Caco-2 (cell line): ENCODE measurements around the gene MCEE. TPM values are rescaled to one million over a fixed set of nuclear protein-coding genes. Genes with fewer than 3 reads are reported as not detected.

Experiments used
- BruUV-seq: library from RNA; stranded (reverse); fragments of 400-500 nt; replicated peaks from 2 replicates; lab custom pipeline; 2021; lab: Mats Ljungman, UMichigan
- CTCF ChIA-PET: fragments of 300-600 bp; sonication (Branson Sonifier 250); formaldehyde crosslinking; loops from one replicate; lab custom pipeline; 2022; ENCODE audit warnings: antibody characterized with exemption; lab: Charles Lee
- POLR2A ChIA-PET: fragments of 300-600 bp; sonication (Branson Sonifier 250); formaldehyde crosslinking; loops from one replicate; lab custom pipeline; 2022; ENCODE audit warnings: antibody characterized with exemption; lab: Charles Lee
- DNase-seq, 2 experiments: peaks; one replicate each; pipeline versions ENCODE4 v3.0.0 to v3.0.0-alpha.2; 2020 to 2022
- H3K27me3 ChIP-seq: replicated peaks from 2 replicates; pipeline ENCODE4 v1.6.0; 2011; ENCODE audit warnings: low read length; ENCODE audit not compliant: control insufficient read depth, insufficient read depth
- H3K36me3 ChIP-seq: 2 replicates; pipeline ENCODE4 v1.5.1; 2011; ENCODE audit warnings: low read length; ENCODE audit not compliant: control insufficient read depth, insufficient read depth
- H3K4me1 ChIP-seq: fragments of 250-450 bp; sonication (Bioruptor Pico); 2 replicates; pipeline ENCODE4 v1.5.1; 2020; ENCODE audit warnings: mild to moderate bottlenecking
- H3K4me3 ChIP-seq: 2 replicates; pipeline ENCODE4 v1.5.1; 2011; ENCODE audit warnings: low read depth, mild to moderate bottlenecking, control low read depth, low read length
- H3K9me3 ChIP-seq: fragments of 250-450 bp; sonication (Bioruptor Pico); 2 replicates; pipeline ENCODE4 v1.5.1; 2020; ENCODE audit warnings: mild to moderate bottlenecking, moderate library complexity
- H3K27ac Mint-ChIP-seq: one replicate; pipeline ENCODE4 v1.8.0; 2022; ENCODE audit warnings: mixed read lengths; ENCODE audit not compliant: unreplicated experiment
- H3K27me3 Mint-ChIP-seq: one replicate; pipeline ENCODE4 v1.8.0; 2022; ENCODE audit warnings: mixed read lengths; ENCODE audit not compliant: insufficient read depth, unreplicated experiment
- H3K36me3 Mint-ChIP-seq: one replicate; pipeline ENCODE4 v1.8.0; 2022; ENCODE audit warnings: mild to moderate bottlenecking, mixed read lengths; ENCODE audit not compliant: insufficient read depth, unreplicated experiment
- H3K4me1 Mint-ChIP-seq: one replicate; pipeline ENCODE4 v1.8.0; 2022; ENCODE audit warnings: low read depth, mixed read lengths; ENCODE audit not compliant: unreplicated experiment
- H3K4me3 Mint-ChIP-seq: one replicate; pipeline ENCODE4 v1.8.0; 2022; ENCODE audit warnings: mild to moderate bottlenecking, moderate library complexity, mixed read lengths; ENCODE audit not compliant: unreplicated experiment
- H3K9me3 Mint-ChIP-seq: one replicate; pipeline ENCODE4 v1.8.0; 2022; ENCODE audit warnings: mixed read lengths; ENCODE audit not compliant: unreplicated experiment
- intact Hi-C: fragments of 100-400 bp; cut with micrococcal nuclease; formaldehyde crosslinking; loops from one replicate; pipeline ENCODE4 v1.10.0; 2022; ENCODE audit not compliant: unreplicated experiment
- total RNA-seq: library from RNA; stranded (reverse); gene quantifications from 2 replicates; pipeline ENCODE4 v1.2.3, GENCODE V29; 2022
- TF ChIP-seq, protein P1 (sequence below), 2 experiments: fragments of 200-600 bp in 1 of 2; IDR thresholded peaks; 1 replicate in 1 of 2; 2 replicates in 1 of 2; pipeline versions ENCODE4 v1.5.1 to v1.8.0; 2011 to 2022; ENCODE audit warnings: antibody characterized with exemption in 1 of 2, control low read depth in 1 of 2, inconsistent platforms in 1 of 2, low read depth in 1 of 2, low read length in 1 of 2, mild to moderate bottlenecking in 1 of 2, moderate library complexity in 1 of 2; ENCODE audit not compliant: insufficient read depth in 1 of 2, severe bottlenecking in 1 of 2, unreplicated experiment in 1 of 2

The MCEE gene
- total RNA-seq, 1 experiment from 2014 or later: 13.7 TPM

DNA sequence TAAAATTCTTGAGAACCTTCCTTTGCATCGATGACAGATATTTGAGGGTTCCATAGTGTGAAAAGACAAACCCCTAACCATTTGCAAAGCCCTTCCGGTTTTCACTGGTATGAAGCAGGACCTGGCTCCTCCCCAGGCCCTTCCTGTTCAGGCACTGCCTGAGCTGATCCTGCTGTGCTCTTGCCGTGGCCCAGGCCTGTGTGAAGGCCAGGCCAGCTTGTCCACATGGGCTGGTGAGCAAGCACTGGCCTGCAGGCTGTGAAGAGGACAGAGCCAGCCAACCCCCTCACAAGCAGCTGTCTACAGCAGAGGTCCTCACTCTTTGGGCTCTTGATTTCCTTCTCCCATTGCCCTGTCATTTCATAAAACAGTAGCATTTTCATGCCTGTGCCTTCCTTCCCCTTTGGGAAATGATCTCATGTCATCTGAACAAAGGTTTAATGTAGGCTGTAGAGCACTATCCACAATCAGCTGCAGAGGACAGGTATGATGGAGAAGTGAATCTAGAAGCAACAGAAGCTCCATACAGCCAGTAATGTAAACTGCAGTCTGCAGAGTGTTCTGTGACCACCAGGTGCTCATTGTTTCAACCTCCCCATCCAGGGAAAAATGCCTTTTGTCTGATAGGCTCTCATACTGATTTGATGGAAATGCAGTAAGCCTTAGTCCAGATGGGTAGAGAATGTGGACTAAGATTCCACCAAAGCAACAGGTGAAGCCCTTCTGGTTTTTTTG, 20.2 kb upstream of the MCEE start:
- Histone ChIP-seq H3K27me3 (no peaks in the 10 kb centered on the region), H3K4me1 (no peaks in the 10 kb centered on the region), H3K9me3 (no peaks in the 10 kb centered on the region), H3K36me3 (peaks cover 5% of the 10 kb centered on the region), H3K4me3 (no peak overlapping the region)
- ChIA-PET CTCF (interaction anchor here (0.5 kb wide), 1 partner anchor 34 kb away, joined by 3 read pairs; no protein-coding TSS in a partner anchor), POLR2A (interaction anchor here (1.0 kb wide), 1 partner anchor 82 kb away, joined by 4 read pairs; the partner anchor contains the start of gene NAGK)
- TF ChIP-seq, protein P1, sequence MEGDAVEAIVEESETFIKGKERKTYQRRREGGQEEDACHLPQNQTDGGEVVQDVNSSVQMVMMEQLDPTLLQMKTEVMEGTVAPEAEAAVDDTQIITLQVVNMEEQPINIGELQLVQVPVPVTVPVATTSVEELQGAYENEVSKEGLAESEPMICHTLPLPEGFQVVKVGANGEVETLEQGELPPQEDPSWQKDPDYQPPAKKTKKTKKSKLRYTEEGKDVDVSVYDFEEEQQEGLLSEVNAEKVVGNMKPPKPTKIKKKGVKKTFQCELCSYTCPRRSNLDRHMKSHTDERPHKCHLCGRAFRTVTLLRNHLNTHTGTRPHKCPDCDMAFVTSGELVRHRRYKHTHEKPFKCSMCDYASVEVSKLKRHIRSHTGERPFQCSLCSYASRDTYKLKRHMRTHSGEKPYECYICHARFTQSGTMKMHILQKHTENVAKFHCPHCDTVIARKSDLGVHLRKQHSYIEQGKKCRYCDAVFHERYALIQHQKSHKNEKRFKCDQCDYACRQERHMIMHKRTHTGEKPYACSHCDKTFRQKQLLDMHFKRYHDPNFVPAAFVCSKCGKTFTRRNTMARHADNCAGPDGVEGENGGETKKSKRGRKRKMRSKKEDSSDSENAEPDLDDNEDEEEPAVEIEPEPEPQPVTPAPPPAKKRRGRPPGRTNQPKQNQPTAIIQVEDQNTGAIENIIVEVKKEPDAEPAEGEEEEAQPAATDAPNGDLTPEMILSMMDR (IDR thresholded peaks at IDR 0.05; ENCODE audit: insufficient read depth in 1 of 2, low read depth in 1 of 2, low read length in 1 of 2, severe bottlenecking in 1 of 2, unreplicated experiment in 1 of 2): peak in 1 of 2 experiments; percentile 1
- Mint-ChIP-seq H3K4me3 (no peak overlapping the region), H3K36me3 (peaks cover 49% of the 10 kb centered on the region), H3K27ac (no peak overlapping the region), H3K9me3 (no peaks in the 10 kb centered on the region), H3K27me3 (peaks cover 1% of the 10 kb centered on the region), H3K4me1 (peaks cover 2% of the 10 kb centered on the region)
- DNase-seq: no peak
- BruUV-seq: no TSS peak
- intact Hi-C loops: no loop called here

DNA sequence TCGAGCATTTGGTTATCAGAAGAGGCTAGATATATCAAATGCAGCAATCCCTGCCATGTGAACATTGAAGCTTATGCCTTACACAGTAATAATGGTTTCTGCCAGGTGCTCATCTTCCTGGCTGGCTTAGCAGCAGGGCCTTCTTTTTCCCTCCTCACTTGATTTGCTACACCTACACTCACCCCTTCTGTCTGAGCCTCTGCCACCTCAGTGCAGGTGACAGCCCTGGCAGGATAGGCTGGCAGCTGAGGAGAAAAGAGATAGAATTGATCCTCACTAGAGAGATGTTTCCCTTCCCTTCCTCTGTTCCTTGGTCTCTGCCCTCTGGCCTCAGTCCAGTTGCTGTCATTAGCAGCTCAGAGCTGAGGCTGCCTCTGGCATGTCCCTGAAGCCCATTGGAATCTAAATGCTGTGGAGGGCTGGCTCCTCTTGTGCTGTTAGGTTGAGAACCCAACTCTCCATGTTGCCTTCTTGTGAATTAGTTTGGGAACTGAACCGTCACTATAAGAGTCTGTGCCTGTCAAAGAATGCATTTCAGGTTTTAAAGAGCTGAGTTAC, 18.6 kb upstream of the MCEE start:
- Mint-ChIP-seq H3K27me3 (no peaks in the 10 kb centered on the region), H3K27ac (no peak overlapping the region), H3K4me1 (no peaks in the 10 kb centered on the region), H3K9me3 (no peaks in the 10 kb centered on the region), H3K4me3 (no peak overlapping the region), H3K36me3 (peaks cover 63% of the 10 kb centered on the region)
- intact Hi-C loops: no loop called here
- DNase-seq: no peak
- ChIA-PET POLR2A (no interaction called here), CTCF (interaction anchor here (0.9 kb wide), 1 partner anchor 48 kb away, joined by 4 read pairs; no protein-coding TSS in a partner anchor)
- H3K9me3 ChIP-seq: no peaks in the 10 kb centered on the region
- no TSS peak for BruUV-seq
- H3K27me3 ChIP-seq: no peaks in the 10 kb centered on the region
- TF ChIP-seq, protein P1 (IDR thresholded peaks at IDR 0.05; ENCODE audit: insufficient read depth in 1 of 2, low read depth in 1 of 2, low read length in 1 of 2, severe bottlenecking in 1 of 2, unreplicated experiment in 1 of 2): no peak
- peaks cover 6% of the 10 kb centered on the region for H3K36me3 ChIP-seq
- H3K4me3 ChIP-seq: no peak overlapping the region
- H3K4me1 ChIP-seq: no peaks in the 10 kb centered on the region

DNA sequence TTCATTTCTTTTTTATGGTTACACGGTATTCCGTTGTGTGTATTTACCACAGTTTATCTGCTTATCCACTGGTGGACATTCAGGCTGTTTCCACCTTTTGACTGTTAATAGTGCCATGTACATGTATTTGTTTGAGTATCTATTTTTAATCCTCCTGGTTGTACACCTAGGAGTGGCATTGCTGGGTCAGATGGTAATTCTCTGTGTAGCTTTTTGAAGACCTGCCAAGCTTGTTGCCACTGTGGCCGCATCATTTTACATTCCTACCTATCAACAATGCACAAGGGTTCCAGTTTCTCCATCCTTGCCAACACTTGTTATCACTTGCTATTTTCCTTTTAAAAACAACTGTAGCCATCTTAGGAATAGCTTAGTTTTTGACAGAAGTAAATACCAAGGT, 13.8 kb upstream of the MCEE start:
- BruUV-seq: no TSS peak
- Mint-ChIP-seq H3K27me3 (no peaks in the 10 kb centered on the region), H3K36me3 (peaks cover 83% of the 10 kb centered on the region), H3K27ac (no peak overlapping the region), H3K4me1 (no peaks in the 10 kb centered on the region), H3K9me3 (no peaks in the 10 kb centered on the region), H3K4me3 (no peak overlapping the region)
- ChIA-PET CTCF (no interaction called here), POLR2A (no interaction called here)
- no peak overlapping the region for H3K4me3 ChIP-seq
- TF ChIP-seq, protein P1 (IDR thresholded peaks at IDR 0.05; ENCODE audit: insufficient read depth in 1 of 2, low read depth in 1 of 2, low read length in 1 of 2, severe bottlenecking in 1 of 2, unreplicated experiment in 1 of 2): no peak
- no peaks in the 10 kb centered on the region for H3K27me3 ChIP-seq
- intact Hi-C loops: no loop called here
- H3K4me1 ChIP-seq: no peaks in the 10 kb centered on the region
- no peak for DNase-seq
- H3K36me3 ChIP-seq: peaks cover 6% of the 10 kb centered on the region
- no peaks in the 10 kb centered on the region for H3K9me3 ChIP-seq
